ENCODE measurements around the gene MCRIP2. TPM values are rescaled to one million over a fixed set of nuclear protein-coding genes. Genes with fewer than 3 reads are reported as not detected.

MCRIP2 gene
- total and polyA plus RNA-seq, 9 of the 15 experiments (the other 6 are each of a cell fraction or from before 2014, with no cell fraction given) = 0.80 to 120 (median 35.2) TPM

DNA sequence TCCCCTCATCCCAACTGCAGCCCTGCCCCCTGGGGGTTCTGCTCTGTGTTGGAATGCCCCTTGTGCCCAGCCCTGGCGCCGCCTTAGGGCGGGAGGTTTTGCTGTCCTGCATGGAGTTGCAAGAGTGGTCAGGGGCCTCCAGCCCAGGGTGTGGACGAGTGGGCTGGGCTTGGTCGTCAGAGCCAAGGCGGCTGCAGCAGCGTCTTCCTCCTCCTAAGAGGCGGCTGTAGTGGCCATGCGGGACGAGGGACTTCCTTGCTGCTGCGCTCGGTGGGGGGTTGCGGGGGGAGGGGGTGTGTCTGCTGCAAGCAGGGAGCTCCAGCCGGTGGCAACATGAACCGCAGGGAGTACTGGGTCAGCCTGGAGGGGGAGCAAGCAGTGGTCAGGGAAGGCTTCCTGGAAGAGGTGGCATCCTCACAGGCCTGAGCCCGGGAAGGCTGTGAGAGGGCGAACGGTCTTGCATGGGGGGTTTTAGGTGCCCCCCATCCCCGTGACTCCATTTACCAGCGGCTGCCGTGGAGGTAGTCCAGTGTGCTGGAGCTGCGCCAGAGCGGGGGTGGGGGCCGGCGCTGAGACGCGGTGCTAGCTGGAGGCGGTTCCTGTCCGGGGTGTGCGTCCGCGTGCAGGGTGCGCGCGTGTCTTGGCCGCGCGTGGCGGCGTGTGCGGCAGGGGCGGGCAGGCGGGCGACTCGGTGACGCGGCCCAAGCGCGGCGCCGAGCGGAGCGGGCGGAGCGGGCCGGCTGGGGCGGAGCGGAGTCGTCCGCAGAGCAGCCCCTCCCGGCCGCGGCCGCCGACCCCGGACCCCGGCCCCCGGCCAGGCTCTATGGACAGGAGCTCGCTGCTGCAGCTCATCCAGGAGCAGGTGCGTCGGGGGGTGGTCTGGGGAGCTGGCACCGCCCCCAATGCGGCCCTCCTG is 33.6 kb downstream of the MCRIP2 start, which contains the start of gene RHBDL1 (continued):
- TF ChIP-seq KDM4B (IDR thresholded peaks at IDR 0.05; ENCODE audit: borderline replicate concordance in 2 of 2, low read depth in 1 of 2) = no peak; a peak in 1 of 4 replicates
- TF ChIP-seq CLOCK (CRISPR knock-in tag; IDR thresholded peaks at IDR 0.05; ENCODE audit: borderline replicate concordance) = no peak
- TF ChIP-seq POLR2A (conservative IDR thresholded peaks at IDR 0.05) = peak; percentile 77
- TF ChIP-seq GTF2B (IDR thresholded peaks at IDR 0.05; ENCODE audit: extremely low read depth, insufficient read length) = no peak
- peak; percentile 100 for TF ChIP-seq ZFP36 (IDR thresholded peaks at IDR 0.05; ENCODE audit: low read depth, low read length, partially characterized antibody)
- no peak for TF ChIP-seq ZNF277 (CRISPR knock-in tag; IDR thresholded peaks at IDR 0.05; ENCODE audit: borderline replicate concordance)
- peak; percentile 49 for TF ChIP-seq E2F8 (IDR thresholded peaks at IDR 0.05; ENCODE audit: low read depth, partially characterized antibody)
- no peak for TF ChIP-seq THRAP3 (IDR thresholded peaks at IDR 0.05; ENCODE audit: borderline replicate concordance)
- TF ChIP-seq KDM2B (CRISPR knock-in tag; IDR thresholded peaks at IDR 0.05) = 0 out of 2 replicates have a peak, but pooled peaks have one; percentile 54
- TF ChIP-seq, protein P1, sequence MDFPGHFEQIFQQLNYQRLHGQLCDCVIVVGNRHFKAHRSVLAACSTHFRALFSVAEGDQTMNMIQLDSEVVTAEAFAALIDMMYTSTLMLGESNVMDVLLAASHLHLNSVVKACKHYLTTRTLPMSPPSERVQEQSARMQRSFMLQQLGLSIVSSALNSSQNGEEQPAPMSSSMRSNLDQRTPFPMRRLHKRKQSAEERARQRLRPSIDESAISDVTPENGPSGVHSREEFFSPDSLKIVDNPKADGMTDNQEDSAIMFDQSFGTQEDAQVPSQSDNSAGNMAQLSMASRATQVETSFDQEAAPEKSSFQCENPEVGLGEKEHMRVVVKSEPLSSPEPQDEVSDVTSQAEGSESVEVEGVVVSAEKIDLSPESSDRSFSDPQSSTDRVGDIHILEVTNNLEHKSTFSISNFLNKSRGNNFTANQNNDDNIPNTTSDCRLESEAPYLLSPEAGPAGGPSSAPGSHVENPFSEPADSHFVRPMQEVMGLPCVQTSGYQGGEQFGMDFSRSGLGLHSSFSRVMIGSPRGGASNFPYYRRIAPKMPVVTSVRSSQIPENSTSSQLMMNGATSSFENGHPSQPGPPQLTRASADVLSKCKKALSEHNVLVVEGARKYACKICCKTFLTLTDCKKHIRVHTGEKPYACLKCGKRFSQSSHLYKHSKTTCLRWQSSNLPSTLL (IDR thresholded peaks at IDR 0.05) = no peak
- no peak for TF ChIP-seq PHB2 (IDR thresholded peaks at IDR 0.05; ENCODE audit: low read depth)
